Tibial nerve (tissue), 4 donors: ENCODE results near the gene LRIT1.

ENCODE experiments used
- EP300 ChIP-seq, 2 donors: sonication (generic); formaldehyde crosslinking; IDR thresholded peaks; one replicate each; pipeline ENCODE4 v1.6.1; 2017; ENCODE audit warnings: antibody characterized with exemption in 2 of 2, mild to moderate bottlenecking in 1 of 2
- POLR2A ChIP-seq, 2 donors: fragments of 450-650 bp; IDR thresholded peaks; one replicate each; pipeline ENCODE4 v1.6.1; 2017; ENCODE audit warnings: antibody characterized with exemption in 2 of 2, mild to moderate bottlenecking in 2 of 2, moderate library complexity in 2 of 2
- TF ChIP-seq, protein P1 (sequence below), 5 experiments: fragments of 200-600 bp in 3 of 5; fragments of 450-650 bp in 2 of 5; sonication (generic) in 3 of 5; IDR thresholded peaks; one replicate each; pipeline ENCODE4 v1.5.1; 2016 to 2019; ENCODE audit warnings: antibody characterized with exemption in 5 of 5, mild to moderate bottlenecking in 3 of 5, moderate library complexity in 2 of 5

GRCh38 chr10:84263716-84264115, 22.4 kb upstream of the LRIT1 start:
- TF ChIP-seq, protein P1, sequence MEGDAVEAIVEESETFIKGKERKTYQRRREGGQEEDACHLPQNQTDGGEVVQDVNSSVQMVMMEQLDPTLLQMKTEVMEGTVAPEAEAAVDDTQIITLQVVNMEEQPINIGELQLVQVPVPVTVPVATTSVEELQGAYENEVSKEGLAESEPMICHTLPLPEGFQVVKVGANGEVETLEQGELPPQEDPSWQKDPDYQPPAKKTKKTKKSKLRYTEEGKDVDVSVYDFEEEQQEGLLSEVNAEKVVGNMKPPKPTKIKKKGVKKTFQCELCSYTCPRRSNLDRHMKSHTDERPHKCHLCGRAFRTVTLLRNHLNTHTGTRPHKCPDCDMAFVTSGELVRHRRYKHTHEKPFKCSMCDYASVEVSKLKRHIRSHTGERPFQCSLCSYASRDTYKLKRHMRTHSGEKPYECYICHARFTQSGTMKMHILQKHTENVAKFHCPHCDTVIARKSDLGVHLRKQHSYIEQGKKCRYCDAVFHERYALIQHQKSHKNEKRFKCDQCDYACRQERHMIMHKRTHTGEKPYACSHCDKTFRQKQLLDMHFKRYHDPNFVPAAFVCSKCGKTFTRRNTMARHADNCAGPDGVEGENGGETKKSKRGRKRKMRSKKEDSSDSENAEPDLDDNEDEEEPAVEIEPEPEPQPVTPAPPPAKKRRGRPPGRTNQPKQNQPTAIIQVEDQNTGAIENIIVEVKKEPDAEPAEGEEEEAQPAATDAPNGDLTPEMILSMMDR (IDR thresholded peaks at IDR 0.05) = no peak
- TF ChIP-seq EP300 (IDR thresholded peaks at IDR 0.05) = no peak
- no peak for TF ChIP-seq POLR2A (IDR thresholded peaks at IDR 0.05)
